ENCODE data around the gene PLCB1. TPM values are rescaled to one million over a fixed set of nuclear protein-coding genes. Genes with fewer than 3 reads are reported as not detected.

The PLCB1 gene
- total and polyA plus RNA-seq, 2 of the 4 experiments (the other 2 are of a cell fraction), result 5.6 to 16.1 TPM

- Histone ChIP-seq H3K79me1 (ENCODE audit: low read depth in 1 of 2, low read length in 2 of 2) (peaks cover 11 to 33% of the 10 kb centered on the region in 2 experiments), H3K4me1 (ENCODE audit: control insufficient read depth, insufficient read depth, low read length) (peaks cover 5% of the 10 kb centered on the region), H2BK5ac (ENCODE audit: low read depth, low read length, poor library complexity, severe bottlenecking) (no peak overlapping the region), H3K9ac (ENCODE audit: low read depth, low read length) (no peak overlapping the region), H3K27ac (ENCODE audit: insufficient read depth, low read length) (no peak overlapping the region), H3K9me1 (ENCODE audit: insufficient read depth, low read length) (peaks cover 8% of the 10 kb centered on the region), H3K4me2 (ENCODE audit: low read depth, low read length) (no peak overlapping the region), H4K5ac (ENCODE audit: low read depth, low read length) (peak overlapping the region; percentile 4), H3K36me3 (ENCODE audit: control insufficient read depth, insufficient read depth, low read length) (no peaks in the 10 kb centered on the region), H2AK9ac (replicated peaks; ENCODE audit: low read depth, low read length, poor library complexity) (no peak overlapping the region), H2BK15ac (ENCODE audit: low read depth, low read length) (peak overlapping the region; percentile 96; the same call in 2 of the 3 replicates), H4K20me1 (ENCODE audit: insufficient read depth, low read length) (no peaks in the 10 kb centered on the region), H3K4me3 (ENCODE audit: insufficient read depth, low read depth, low read length) (no peak overlapping the region), H3K14ac (replicated peaks; ENCODE audit: low read depth, low read length) (peak overlapping the region; percentile 68), H3K18ac (ENCODE audit: low read depth, low read length) (peak overlapping the region; percentile 14; the same call in 1 of the 2 replicates), H2BK20ac (ENCODE audit: low read depth, low read length) (peak overlapping the region; percentile 79), H3K56ac (ENCODE audit: extremely low read depth, insufficient read depth, low read length) (0 out of 2 replicates have a peak overlapping the region, but pooled peaks have one; percentile 30), H3K27me3 (ENCODE audit: control insufficient read depth, insufficient read depth, low read length) (no peaks in the 10 kb centered on the region), H3K23ac (ENCODE audit: low read depth, low read length) (peak overlapping the region; percentile 66; the same call in 1 of the 2 replicates), H3K9me3 (ENCODE audit: control insufficient read depth, insufficient read depth, low read length) (no peaks in the 10 kb centered on the region), H2AK5ac (ENCODE audit: low read depth, low read length) (peak overlapping the region; percentile 82; the same call in 1 of the 2 replicates), H4K8ac (ENCODE audit: low read depth in 2 of 2, low read length in 2 of 2) (peak overlapping the region in 1 of 2 experiments; percentile 61; a peak in 2 of 4 replicates), H2AFZ (replicated peaks; ENCODE audit: low read length, poor library complexity) (no peak overlapping the region), H4K91ac (ENCODE audit: insufficient read depth, low read depth, low read length) (peak overlapping the region; percentile 70; the same call in 1 of the 2 replicates), H2BK120ac (ENCODE audit: low read depth, low read length) (peak overlapping the region; percentile 84), H3K4ac (ENCODE audit: low read depth, low read length) (peak overlapping the region; percentile 83)
- ATAC-seq (ENCODE audit: low read depth) (no peak), DNase-seq (no peak)
- intact Hi-C loops (cut with micrococcal nuclease), result no loop called here
- peak; percentile 84 for TF ChIP-seq MAFK (IDR thresholded peaks at IDR 0.05; ENCODE audit: low read depth, low read length)
- no peak for TF ChIP-seq ELK1 (IDR thresholded peaks at IDR 0.05; ENCODE audit: borderline replicate concordance, low read depth, low read length)
- in situ Hi-C loops (cut with MboI; ENCODE audit: low sequenced_read_pairs), result no loop called here
- POLR2A ChIA-PET (ENCODE audit: unreplicated experiment), result no interaction called here
- dilution Hi-C loops (cut with HindIII; ENCODE audit: low sequenced_read_pairs, unreplicated experiment), result no loop called here
- BruUV-seq (replicated peaks), result no TSS peak
- no CpG with 5 or more reads among the region's 3 CpGs for WGBS, 2 experiments (ENCODE audit: extremely low coverage in 2 of 2, insufficient read length in 1 of 2)
- CTCF ChIA-PET, result interaction anchor here (0.7 kb wide), 1 partner anchor 17 kb away, joined by 3 read pairs; no protein-coding TSS in a partner anchor
These were observed 93.6 kb downstream of the PLCB1 start for GRCh38 chr20:8225658-8226057.
